IMR-90 (cell line): ENCODE results near the gene DNAJC27. TPM values are rescaled to one million over a fixed set of nuclear protein-coding genes. Genes with fewer than 3 reads are reported as not detected.

ENCODE experiments used
- ATAC-seq: fragments of 200-7000 bp; cut with Tn5 transposase; 2 replicates; pipeline ENCODE4 v1.9.1; 2020; ENCODE audit warnings: low read depth, mild to moderate bottlenecking, moderate library complexity
- BruUV-seq: library from RNA; stranded (reverse); fragments of 400-500 nt; replicated peaks from 2 replicates; lab custom pipeline; 2021; lab: Mats Ljungman, UMichigan
- CTCF ChIA-PET: fragments of 300-600 bp; formaldehyde crosslinking; extraction: SDS; loops from one replicate; lab custom pipeline; 2021; ENCODE audit warnings: antibody characterized with exemption; lab: Yijun Ruan, JAX
- POLR2A ChIA-PET: fragments of 300-600 bp; sonication (Branson Sonifier 250); formaldehyde crosslinking; loops from one replicate; lab custom pipeline; 2022; ENCODE audit warnings: antibody characterized with exemption; ENCODE audit not compliant: unreplicated experiment; lab: Charles Lee
- DNase-seq: peaks from one replicate; pipeline ENCODE4 v3.0.0; 2013
- H2AFZ ChIP-seq: replicated peaks from 2 replicates; pipeline ENCODE3; 2013; ENCODE audit warnings: low read length, mild to moderate bottlenecking; ENCODE audit not compliant: poor library complexity
- H2AK5ac ChIP-seq: 2 replicates; pipeline ENCODE4 v1.6.1; 2013; ENCODE audit warnings: low read depth, low read length, inconsistent platforms
- H2AK9ac ChIP-seq: replicated peaks from 2 replicates; pipeline ENCODE3; 2013; ENCODE audit warnings: mild to moderate bottlenecking, low read depth, low read length, moderate library complexity; ENCODE audit not compliant: poor library complexity
- H2BK120ac ChIP-seq: 2 replicates; pipeline ENCODE4 v1.6.1; 2013; ENCODE audit warnings: low read depth, low read length, inconsistent platforms
- H2BK15ac ChIP-seq: 3 replicates; pipeline ENCODE4 v1.6.1; 2013; ENCODE audit warnings: low read depth, low read length, inconsistent platforms
- H2BK20ac ChIP-seq: 2 replicates; pipeline ENCODE4 v1.6.1; 2013; ENCODE audit warnings: low read depth, mild to moderate bottlenecking, inconsistent platforms, low read length, moderate library complexity
- H2BK5ac ChIP-seq: 2 replicates; pipeline ENCODE4 v1.6.1; 2013; ENCODE audit warnings: mild to moderate bottlenecking, low read depth, low read length, inconsistent platforms; ENCODE audit not compliant: poor library complexity, severe bottlenecking
- H3K14ac ChIP-seq: replicated peaks from 2 replicates; pipeline ENCODE4 v1.6.1; 2013; ENCODE audit warnings: low read depth, low read length, inconsistent platforms
- H3K18ac ChIP-seq: 2 replicates; pipeline ENCODE4 v1.6.1; 2013; ENCODE audit warnings: low read depth, low read length, control low read depth
- H3K23ac ChIP-seq: 2 replicates; pipeline ENCODE4 v1.6.1; 2013; ENCODE audit warnings: low read depth, low read length, inconsistent platforms
- H3K27ac ChIP-seq: 2 replicates; pipeline ENCODE4 v1.5.1; 2013; ENCODE audit warnings: mild to moderate bottlenecking, control low read depth, low read length; ENCODE audit not compliant: insufficient read depth
- H3K27me3 ChIP-seq: 2 replicates; pipeline ENCODE4 v1.6.1; 2013; ENCODE audit warnings: low read length; ENCODE audit not compliant: control insufficient read depth, insufficient read depth
- H3K36me3 ChIP-seq: 2 replicates; pipeline ENCODE4 v1.6.1; 2013; ENCODE audit warnings: low read length, mixed read lengths; ENCODE audit not compliant: control insufficient read depth, insufficient read depth
- H3K4ac ChIP-seq: 2 replicates; pipeline ENCODE4 v1.6.1; 2013; ENCODE audit warnings: low read depth, low read length, inconsistent platforms
- H3K4me1 ChIP-seq: 2 replicates; pipeline ENCODE4 v1.6.1; 2013; ENCODE audit warnings: low read length, mixed read lengths; ENCODE audit not compliant: control insufficient read depth, insufficient read depth
- H3K4me2 ChIP-seq: 2 replicates; pipeline ENCODE4 v1.6.1; 2013; ENCODE audit warnings: low read depth, mild to moderate bottlenecking, control low read depth, low read length, moderate library complexity
- H3K4me3 ChIP-seq: 2 replicates; pipeline ENCODE4 v1.5.1; 2013; ENCODE audit warnings: low read depth, mild to moderate bottlenecking, control low read depth, low read length, moderate library complexity; ENCODE audit not compliant: insufficient read depth
- H3K56ac ChIP-seq: 2 replicates; pipeline ENCODE4 v1.6.1; 2013; ENCODE audit warnings: low read length, inconsistent platforms; ENCODE audit not compliant: insufficient read depth; ENCODE audit errors: extremely low read depth
- H3K79me1 ChIP-seq, 2 experiments: 2 replicates each; pipeline ENCODE4 v1.6.1; 2013; ENCODE audit warnings: low read length in 2 of 2, inconsistent platforms in 1 of 2, low read depth in 1 of 2
- H3K9ac ChIP-seq: 2 replicates; pipeline ENCODE4 v1.6.1; 2013; ENCODE audit warnings: low read depth, low read length, control low read depth
- H3K9me1 ChIP-seq: 2 replicates; pipeline ENCODE4 v1.6.1; 2013; ENCODE audit warnings: low read length, inconsistent platforms; ENCODE audit not compliant: insufficient read depth
- H3K9me3 ChIP-seq: 2 replicates; pipeline ENCODE4 v1.6.1; 2013; ENCODE audit warnings: low read length; ENCODE audit not compliant: control insufficient read depth, insufficient read depth
- H4K20me1 ChIP-seq: 2 replicates; pipeline ENCODE4 v1.6.1; 2013; ENCODE audit warnings: low read length, inconsistent platforms; ENCODE audit not compliant: insufficient read depth
- H4K5ac ChIP-seq: 2 replicates; pipeline ENCODE4 v1.6.1; 2013; ENCODE audit warnings: mild to moderate bottlenecking, low read depth, low read length, control low read depth
- H4K8ac ChIP-seq, 2 experiments: 2 replicates each; pipeline ENCODE4 v1.6.1; 2013; ENCODE audit warnings: low read depth in 2 of 2, low read length in 2 of 2, control low read depth in 1 of 2, inconsistent platforms in 1 of 2
- H4K91ac ChIP-seq: 2 replicates; pipeline ENCODE4 v1.6.1; 2013; ENCODE audit warnings: low read depth, low read length, inconsistent platforms; ENCODE audit not compliant: insufficient read depth
- BHLHE40 ChIP-seq: fragments of 150-350 bp; IDR thresholded peaks from 2 replicates; pipeline ENCODE4 v1.6.1; 2016; ENCODE audit warnings: mild to moderate bottlenecking, low read depth, low read length
- CEBPB ChIP-seq: IDR thresholded peaks from 2 replicates; pipeline ENCODE4 v1.6.1; 2012; ENCODE audit warnings: low read depth, low read length, improper control_type of control experiment
- CHD1 ChIP-seq: IDR thresholded peaks from 2 replicates; pipeline ENCODE4 v1.6.1; 2012; ENCODE audit warnings: low read depth, low read length, improper control_type of control experiment
- FOS ChIP-seq: fragments of 150-350 bp; IDR thresholded peaks from 2 replicates; pipeline ENCODE4 v1.6.1; 2016; ENCODE audit warnings: low read depth, low read length
- MAFK ChIP-seq: IDR thresholded peaks from 2 replicates; pipeline ENCODE4 v1.6.1; 2012; ENCODE audit warnings: low read depth, low read length, improper control_type of control experiment
- MAZ ChIP-seq: IDR thresholded peaks from 2 replicates; pipeline ENCODE4 v1.6.1; 2012; ENCODE audit warnings: low read depth, mild to moderate bottlenecking, low read length, improper control_type of control experiment, moderate library complexity, borderline replicate concordance
- MXI1 ChIP-seq: IDR thresholded peaks from 2 replicates; pipeline ENCODE4 v1.6.1; 2012; ENCODE audit warnings: low read depth, mild to moderate bottlenecking, low read length, moderate library complexity, borderline replicate concordance
- NFE2L2 ChIP-seq: fragments of 150-350 bp; IDR thresholded peaks from 2 replicates; pipeline ENCODE4 v1.6.1; 2016; ENCODE audit warnings: low read depth, mild to moderate bottlenecking, low read length
- POLR2A ChIP-seq: IDR thresholded peaks from 2 replicates; pipeline ENCODE4 v1.6.1; 2012; ENCODE audit warnings: mild to moderate bottlenecking, low read depth, low read length
- RAD21 ChIP-seq: IDR thresholded peaks from 2 replicates; pipeline ENCODE4 v1.6.1; 2012; ENCODE audit warnings: low read length, improper control_type of control experiment
- RCOR1 ChIP-seq: IDR thresholded peaks from 2 replicates; pipeline ENCODE4 v1.6.1; 2012; ENCODE audit warnings: mild to moderate bottlenecking, low read length, improper control_type of control experiment; ENCODE audit not compliant: insufficient replicate concordance
- RFX5 ChIP-seq: IDR thresholded peaks from 2 replicates; pipeline ENCODE4 v1.8.0; 2012; ENCODE audit warnings: low read depth, mild to moderate bottlenecking, low read length, moderate library complexity
- SMC3 ChIP-seq: fragments of 150-350 bp; IDR thresholded peaks from 2 replicates; pipeline ENCODE4 v1.6.1; 2016; ENCODE audit warnings: low read depth, mild to moderate bottlenecking, antibody characterized with exemption, low read length, moderate library complexity
- WGBS, 2 experiments: methylation state at CpG; one replicate each; pipeline versions ENCODE4 v1.1.5 to v1.1.7; 2013; ENCODE audit warnings: missing lambda C conversion rate in 2 of 2; ENCODE audit not compliant: insufficient read length in 1 of 2; ENCODE audit errors: extremely low coverage in 2 of 2; 5-methylcytosine and 5-hydroxymethylcytosine counted together
- dilution Hi-C: fragments of 300-500 bp; cut with HindIII; formaldehyde crosslinking; loops from one replicate; pipeline ENCODE4 v1.14.3; 2018; ENCODE audit warnings: low sequenced_read_pairs; ENCODE audit not compliant: unreplicated experiment
- in situ Hi-C: fragments of 300-500 bp; cut with MboI; formaldehyde crosslinking; loops from 3 replicates; pipeline ENCODE4 v1.14.3; 2019; ENCODE audit warnings: low sequenced_read_pairs, inconsistent platforms, mixed read lengths
- intact Hi-C: fragments of 100-400 bp; cut with micrococcal nuclease; formaldehyde crosslinking; loops from 2 replicates; pipeline ENCODE4 v1.10.0; 2022
- polyA plus RNA-seq, 3 experiments: library from polyadenylated mRNA; depleted of rRNA; stranded (reverse); fragments of >200 nt; gene quantifications; 2 replicates each; pipeline ENCODE4 v1.2.3, GENCODE V29; 2012; ENCODE audit warnings: low replicate concordance in 1 of 3
- total RNA-seq: library from RNA; depleted of rRNA; stranded (reverse); fragments of >200 nt; gene quantifications from 2 replicates; pipeline ENCODE4 v1.2.3, GENCODE V29; 2012
- TF ChIP-seq, protein P1 (sequence below): fragments of 150-350 bp; IDR thresholded peaks from 2 replicates; pipeline ENCODE4 v1.6.1; 2017; ENCODE audit warnings: mild to moderate bottlenecking, antibody characterized with exemption, low read length, low read depth
- TF ChIP-seq, protein P2 (sequence below): conservative IDR thresholded peaks from 2 replicates; pipeline ENCODE4 v1.5.1; 2012; ENCODE audit warnings: mild to moderate bottlenecking, low read depth, low read length, improper control_type of control experiment
- TF ChIP-seq, protein P3 (sequence below): fragments of 150-350 bp; IDR thresholded peaks from 2 replicates; pipeline ENCODE4 v1.6.1; 2016; ENCODE audit warnings: low read depth, mild to moderate bottlenecking, low read length, moderate library complexity, borderline replicate concordance

Gene DNAJC27
- total and polyA plus RNA-seq, 2 of the 4 experiments (the other 2 are of a cell fraction) = 1.6 to 2.0 TPM

DNA sequence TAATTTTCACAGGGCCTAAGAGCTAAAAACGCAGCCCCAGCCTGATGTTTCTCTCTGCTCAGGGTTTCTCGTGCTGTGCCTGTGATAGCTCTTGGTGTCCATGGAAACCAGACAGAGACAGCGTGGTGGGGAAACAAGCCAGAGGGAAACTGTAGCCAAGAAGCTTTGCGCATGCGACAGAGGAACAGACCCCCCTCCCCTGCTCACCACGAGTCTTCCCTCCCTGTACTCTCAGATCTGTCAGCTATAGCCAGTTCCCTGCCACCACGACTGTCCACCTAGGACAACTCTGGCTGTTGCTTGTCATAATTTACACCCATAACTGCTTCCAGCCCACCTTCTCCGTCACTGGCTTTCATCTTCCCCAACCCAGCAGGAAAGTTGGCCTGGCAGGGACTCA, 13.2 kb upstream of the DNAJC27 start:
- H3K4ac ChIP-seq = no peak overlapping the region

More for the DNA sequence above, 13.2 kb upstream of the DNAJC27 start:
- Histone ChIP-seq H2AK9ac (no peak overlapping the region), H2BK20ac (no peak overlapping the region), H2AFZ (no peak overlapping the region), H2BK5ac (no peak overlapping the region), H3K79me1 (no peaks in the 10 kb centered on the region), H4K91ac (no peak overlapping the region), H2BK120ac (no peak overlapping the region), H3K4me1 (peaks cover 1% of the 10 kb centered on the region; the same call in 1 of the 2 replicates), H3K9ac (no peak overlapping the region), H4K5ac (no peak overlapping the region), H3K9me3 (no peaks in the 10 kb centered on the region), H3K56ac (no peak overlapping the region), H3K18ac (no peak overlapping the region), H3K27ac (no peak overlapping the region), H3K23ac (no peak overlapping the region), H3K27me3 (peaks cover 8% of the 10 kb centered on the region), H3K4me2 (no peak overlapping the region), H3K36me3 (no peaks in the 10 kb centered on the region), H3K9me1 (no peaks in the 10 kb centered on the region; the same call in 1 of the 2 replicates), H3K14ac (no peak overlapping the region), H2AK5ac (no peak overlapping the region), H4K20me1 (no peaks in the 10 kb centered on the region), H2BK15ac (no peak overlapping the region), H4K8ac (no peak overlapping the region), H3K4me3 (no peak overlapping the region)
- WGBS, 2 experiments = no CpG with 5 or more reads among the region's 8 CpGs
- dilution Hi-C loops = no loop called here
- in situ Hi-C loops = loop anchor here (5.0 kb wide), 1 partner anchor 147 kb away; no protein-coding TSS in a partner anchor
- DNase-seq = peak; percentile 27
- TF ChIP-seq SMC3 (no peak), POLR2A (no peak), MAFK (no peak), FOS (no peak), CHD1 (no peak), RFX5 (no peak), RCOR1 (no peak), CEBPB (no peak), BHLHE40 (no peak), MAZ (no peak), RAD21 (no peak), NFE2L2 (no peak), MXI1 (no peak)
- TF ChIP-seq, protein P1, sequence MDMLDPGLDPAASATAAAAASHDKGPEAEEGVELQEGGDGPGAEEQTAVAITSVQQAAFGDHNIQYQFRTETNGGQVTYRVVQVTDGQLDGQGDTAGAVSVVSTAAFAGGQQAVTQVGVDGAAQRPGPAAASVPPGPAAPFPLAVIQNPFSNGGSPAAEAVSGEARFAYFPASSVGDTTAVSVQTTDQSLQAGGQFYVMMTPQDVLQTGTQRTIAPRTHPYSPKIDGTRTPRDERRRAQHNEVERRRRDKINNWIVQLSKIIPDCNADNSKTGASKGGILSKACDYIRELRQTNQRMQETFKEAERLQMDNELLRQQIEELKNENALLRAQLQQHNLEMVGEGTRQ = no peak
- TF ChIP-seq, protein P2, sequence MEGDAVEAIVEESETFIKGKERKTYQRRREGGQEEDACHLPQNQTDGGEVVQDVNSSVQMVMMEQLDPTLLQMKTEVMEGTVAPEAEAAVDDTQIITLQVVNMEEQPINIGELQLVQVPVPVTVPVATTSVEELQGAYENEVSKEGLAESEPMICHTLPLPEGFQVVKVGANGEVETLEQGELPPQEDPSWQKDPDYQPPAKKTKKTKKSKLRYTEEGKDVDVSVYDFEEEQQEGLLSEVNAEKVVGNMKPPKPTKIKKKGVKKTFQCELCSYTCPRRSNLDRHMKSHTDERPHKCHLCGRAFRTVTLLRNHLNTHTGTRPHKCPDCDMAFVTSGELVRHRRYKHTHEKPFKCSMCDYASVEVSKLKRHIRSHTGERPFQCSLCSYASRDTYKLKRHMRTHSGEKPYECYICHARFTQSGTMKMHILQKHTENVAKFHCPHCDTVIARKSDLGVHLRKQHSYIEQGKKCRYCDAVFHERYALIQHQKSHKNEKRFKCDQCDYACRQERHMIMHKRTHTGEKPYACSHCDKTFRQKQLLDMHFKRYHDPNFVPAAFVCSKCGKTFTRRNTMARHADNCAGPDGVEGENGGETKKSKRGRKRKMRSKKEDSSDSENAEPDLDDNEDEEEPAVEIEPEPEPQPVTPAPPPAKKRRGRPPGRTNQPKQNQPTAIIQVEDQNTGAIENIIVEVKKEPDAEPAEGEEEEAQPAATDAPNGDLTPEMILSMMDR = no peak
- TF ChIP-seq, protein P3, sequence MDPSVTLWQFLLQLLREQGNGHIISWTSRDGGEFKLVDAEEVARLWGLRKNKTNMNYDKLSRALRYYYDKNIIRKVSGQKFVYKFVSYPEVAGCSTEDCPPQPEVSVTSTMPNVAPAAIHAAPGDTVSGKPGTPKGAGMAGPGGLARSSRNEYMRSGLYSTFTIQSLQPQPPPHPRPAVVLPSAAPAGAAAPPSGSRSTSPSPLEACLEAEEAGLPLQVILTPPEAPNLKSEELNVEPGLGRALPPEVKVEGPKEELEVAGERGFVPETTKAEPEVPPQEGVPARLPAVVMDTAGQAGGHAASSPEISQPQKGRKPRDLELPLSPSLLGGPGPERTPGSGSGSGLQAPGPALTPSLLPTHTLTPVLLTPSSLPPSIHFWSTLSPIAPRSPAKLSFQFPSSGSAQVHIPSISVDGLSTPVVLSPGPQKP = no peak
- no TSS peak for BruUV-seq
- ChIA-PET CTCF (no interaction called here), POLR2A (no interaction called here)
- peak; percentile 32; the same call in 1 of the 2 replicates for ATAC-seq
- intact Hi-C loops = no loop called here
